Fibroblast of skin of back (primary cell): ENCODE data around the gene MT1G.
"Not testable (repeated sequence)": the region's sequence is repeated elsewhere in the genome, so short reads cannot be mapped to it uniquely, and the experiment has no call there.

Source experiments
- DNase-seq: peaks from one replicate; pipeline ENCODE4 v3.0.0-alpha.2; 2013

Gene MT1G

DNA sequence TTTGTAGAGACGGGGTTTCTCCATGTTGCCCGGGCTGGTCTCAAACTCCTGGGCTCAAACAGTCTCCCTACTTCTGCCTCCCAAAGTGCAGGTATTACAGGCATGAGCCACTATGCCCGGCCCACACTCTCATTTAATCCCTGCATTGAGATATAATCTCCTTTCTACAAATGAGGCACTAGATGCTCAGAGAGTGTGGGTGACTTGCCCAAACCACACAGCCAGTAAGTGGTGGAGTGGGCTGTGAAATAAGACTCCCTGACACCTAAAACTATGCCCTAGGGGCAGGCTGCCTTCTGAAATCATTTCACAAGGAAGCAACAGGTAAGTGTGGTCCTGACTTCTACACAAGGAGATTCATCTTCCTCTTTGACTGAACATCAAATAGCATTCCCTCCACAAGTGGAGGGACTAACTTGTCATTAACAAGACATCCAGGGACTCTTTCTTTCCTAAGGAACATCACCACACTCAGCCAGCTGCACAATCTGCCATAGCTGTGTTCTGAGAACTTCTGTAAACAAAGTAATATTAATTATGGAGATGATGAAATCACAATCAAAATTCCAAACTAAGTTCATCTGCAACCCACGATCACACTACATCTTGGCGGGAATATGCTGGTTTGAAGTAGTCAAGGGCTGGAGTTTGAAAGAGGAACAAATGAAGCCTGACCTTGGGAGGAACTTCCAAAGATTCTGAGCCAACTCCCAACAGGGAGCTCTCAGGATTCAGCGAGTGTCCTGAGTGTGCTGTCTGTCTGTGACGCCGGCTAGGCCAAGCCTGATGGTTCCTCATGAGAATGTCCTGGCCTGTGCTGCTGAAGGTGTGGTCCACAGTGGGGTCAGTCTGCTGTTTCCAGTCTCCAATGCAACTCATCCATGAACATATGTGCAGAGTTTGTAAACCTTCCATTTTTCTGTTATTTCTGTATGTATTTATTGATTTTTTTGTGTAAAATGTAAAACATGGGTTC, 2.3 kb downstream of the MT1G start:
- not testable (repeated sequence) for DNase-seq

GRCh38 chr16:56664506-56664905, 3.4 kb downstream of the MT1G start:
- no peak for DNase-seq

DNA sequence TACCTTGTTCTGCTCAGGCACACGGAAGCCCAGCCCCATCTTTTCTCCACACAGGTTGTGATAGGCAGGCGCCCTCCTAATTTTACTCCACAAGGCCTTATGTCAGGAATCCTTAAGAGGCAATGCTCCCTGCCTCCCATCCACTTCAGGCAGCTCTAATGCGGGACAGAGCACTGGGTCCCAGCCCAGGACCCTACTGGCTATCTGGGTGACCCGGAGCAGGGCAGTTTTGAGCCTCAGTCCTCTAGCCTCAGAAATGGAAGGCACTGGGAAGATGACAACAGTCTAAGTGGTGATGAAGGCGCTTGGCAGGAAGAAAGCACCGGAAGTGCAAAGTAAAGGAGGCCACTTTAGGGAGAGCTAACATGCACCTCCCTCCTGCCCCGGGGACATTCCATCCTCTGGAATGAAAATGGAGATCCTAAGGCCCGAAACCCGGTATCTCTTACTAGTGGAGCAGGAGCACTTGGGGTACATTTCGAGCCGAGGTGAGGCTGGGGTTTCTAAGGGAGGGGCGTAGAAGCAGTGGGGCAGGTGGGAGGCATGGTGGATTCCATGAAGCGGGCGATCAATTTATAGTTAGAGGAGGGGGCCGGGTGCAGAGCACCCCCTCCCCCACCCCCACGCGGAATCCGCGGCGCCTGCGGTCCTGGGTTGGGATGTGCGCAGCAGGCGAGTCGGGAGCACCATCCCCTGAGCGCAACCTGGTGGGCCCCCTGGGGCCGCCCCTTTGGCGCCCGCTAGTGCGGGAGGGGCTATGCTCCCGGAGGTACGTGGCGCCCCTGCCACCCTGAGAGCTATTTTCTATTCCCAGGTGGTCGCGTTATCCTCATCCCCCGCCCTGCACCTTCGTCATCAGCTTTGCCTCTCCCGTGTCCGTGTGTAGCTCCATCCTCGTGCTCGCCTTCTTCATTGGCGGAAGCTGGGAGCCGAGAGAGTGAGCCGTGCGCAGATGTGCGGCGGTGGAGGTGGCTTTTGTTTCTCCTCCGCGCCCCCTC, 5.2 kb downstream of the MT1G start:
- no peak for DNase-seq

DNA sequence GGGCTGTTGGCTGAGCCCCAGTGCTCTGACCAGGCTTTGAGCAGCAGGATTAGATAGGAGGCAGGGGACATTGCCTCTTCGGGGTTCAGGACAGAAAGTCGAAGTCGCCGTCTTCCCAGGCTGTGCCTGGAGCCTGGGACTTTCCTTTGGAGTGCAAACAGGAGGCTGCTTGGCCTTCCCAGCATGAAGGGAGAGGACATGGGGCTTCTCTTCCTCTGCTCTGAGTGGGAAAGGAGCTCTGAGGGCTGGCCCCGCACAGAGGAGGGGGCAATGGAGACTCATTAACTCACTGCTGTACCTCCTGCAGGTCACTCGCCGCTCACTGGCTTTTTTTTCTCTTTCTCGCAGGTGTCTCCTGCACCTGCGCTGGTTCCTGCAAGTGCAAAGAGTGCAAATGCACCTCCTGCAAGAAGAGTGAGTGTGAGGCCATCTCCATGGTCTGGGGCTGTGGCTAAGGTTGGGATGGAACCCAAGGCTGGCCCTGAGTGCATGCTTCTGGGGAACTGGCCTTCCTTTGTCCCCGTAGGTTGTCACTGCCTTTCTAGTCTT, 9.5 kb downstream of the MT1G start:
- DNase-seq: no peak

DNA sequence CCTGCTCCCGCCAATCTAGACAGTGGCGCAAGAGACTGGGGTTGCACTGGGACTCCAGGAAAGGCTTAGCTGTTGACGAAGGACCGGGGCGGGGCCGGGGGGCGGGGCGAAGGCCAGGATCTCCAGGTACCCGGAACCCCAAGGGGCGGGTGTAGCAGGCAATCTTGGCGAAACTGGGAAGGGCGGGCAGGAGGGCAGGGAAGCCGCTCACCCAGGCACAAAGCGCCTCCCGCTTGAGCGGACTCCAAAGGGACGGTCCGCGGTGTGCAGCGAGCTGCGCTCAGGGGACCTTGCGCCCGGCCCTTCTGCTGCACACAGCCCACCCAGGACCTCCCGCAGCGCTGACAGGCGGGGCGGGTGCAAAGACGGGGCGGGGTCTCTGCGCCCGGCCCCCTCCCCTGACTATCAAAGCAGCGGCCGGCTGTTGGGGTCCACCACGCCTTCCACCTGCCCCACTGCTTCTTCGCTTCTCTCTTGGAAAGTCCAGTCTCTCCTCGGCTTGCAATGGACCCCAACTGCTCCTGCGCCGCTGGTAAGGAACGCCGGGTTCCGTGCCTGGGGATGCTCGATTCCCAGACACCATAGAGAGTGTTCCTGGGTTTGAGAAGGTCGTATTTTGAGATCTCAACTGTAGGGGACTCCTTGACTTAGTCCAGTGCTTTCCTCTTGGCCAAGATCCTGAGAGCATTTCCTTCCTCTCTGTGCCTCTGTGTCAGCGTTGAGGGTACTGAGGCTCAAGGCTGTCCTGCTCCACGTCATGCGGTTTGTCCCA, 10.1 kb downstream of the MT1G start, which contains the start of gene MT1F:
Gene MT1F, plus strand, starts transcription at position 405 of the 772 bp plus-strand sequence. Its CDS starts 100 bp downstream, at position 505.
- peak; percentile 31 for DNase-seq

DNA sequence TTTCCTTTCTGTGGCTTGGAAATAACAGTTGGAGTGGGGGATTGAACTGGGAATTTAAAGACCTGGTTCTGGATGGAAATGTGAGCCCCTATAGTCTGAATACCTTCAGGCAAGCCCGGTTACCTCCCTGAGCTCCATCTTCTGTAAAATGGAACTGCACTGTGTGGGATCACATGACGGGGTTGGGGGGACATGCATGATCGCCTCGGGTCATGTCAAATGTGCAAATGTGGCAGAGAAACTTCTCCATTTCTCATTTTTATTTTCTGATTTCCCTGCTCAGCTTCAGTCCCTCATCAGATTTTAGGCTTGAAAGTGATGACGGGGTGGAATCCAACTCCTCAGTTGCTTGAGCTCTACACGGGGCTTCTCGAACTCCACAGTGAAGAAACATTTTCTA, 14.6 kb downstream of the MT1G start:
- DNase-seq: no peak

GRCh38 chr16:56652600-56652999, 15.3 kb downstream of the MT1G start:
- DNase-seq: no peak

- no peak for DNase-seq
Measured at GRCh38 chr16:56651586-56651985, 16.3 kb downstream of the MT1G start, which contains the start of gene MT1B. TSS of gene MT1B (plus strand) at chr16:56651886. CDS start at chr16:56651954, 68 bp downstream.

- no peak for DNase-seq
Measured at GRCh38 chr16:56649820-56650219, 18.0 kb downstream of the MT1G start.

DNA sequence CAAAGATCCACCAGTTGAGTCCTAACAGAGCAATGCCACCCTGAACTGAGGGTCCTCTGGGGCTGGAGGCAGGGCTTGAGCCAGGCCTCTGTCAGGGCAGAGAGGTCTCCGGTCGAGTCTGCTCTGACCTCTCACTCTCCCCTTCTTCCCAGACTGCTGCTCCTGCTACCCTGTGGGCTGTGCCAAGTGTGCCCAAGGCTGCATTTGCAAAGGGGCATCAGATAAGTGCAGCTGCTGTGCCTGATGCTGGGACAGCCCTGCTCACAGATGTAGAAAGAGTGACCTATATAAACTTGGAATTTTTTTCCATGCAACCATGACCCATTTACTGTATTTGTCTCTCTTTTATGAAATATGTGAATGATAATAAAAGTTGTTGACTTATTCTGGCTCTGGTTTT, 18.6 kb downstream of the MT1G start:
- no peak for DNase-seq

GRCh38 chr16:56647641-56648431, 20.0 kb downstream of the MT1G start:
- DNase-seq: no peak

GRCh38 chr16:56645838-56646237, 22.0 kb downstream of the MT1G start:
- DNase-seq: no peak

- no peak for DNase-seq
Measured at GRCh38 chr16:56645311-56645710, 22.6 kb downstream of the MT1G start.

- no peak for DNase-seq
Measured at GRCh38 chr16:56643833-56644232, 24.0 kb downstream of the MT1G start.

- DNase-seq: peak; percentile 35
Measured at GRCh38 chr16:56643080-56643778, 24.6 kb downstream of the MT1G start.

DNA sequence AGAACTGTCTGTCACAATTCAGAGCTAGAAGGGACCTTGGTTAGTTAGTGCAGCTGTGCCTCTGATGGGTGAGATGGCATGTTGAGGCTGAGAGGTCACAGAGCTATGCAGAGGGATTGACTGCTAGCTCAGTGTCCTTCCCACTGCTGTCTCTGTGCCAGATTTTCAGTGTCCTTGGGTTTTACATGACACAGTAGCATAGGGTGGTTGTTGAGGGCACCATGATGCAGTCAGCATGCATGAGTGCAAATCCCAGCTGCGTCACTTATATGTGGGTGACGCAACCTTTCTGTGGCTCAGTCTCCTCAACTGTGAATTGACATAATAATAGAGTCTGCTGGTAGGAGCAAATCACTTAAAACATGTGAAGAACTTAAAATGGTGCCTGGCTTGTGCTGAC, 26.7 kb downstream of the MT1G start:
- no peak for DNase-seq

- no peak for DNase-seq
Measured at GRCh38 chr16:56640076-56640475, 27.8 kb downstream of the MT1G start.

DNA sequence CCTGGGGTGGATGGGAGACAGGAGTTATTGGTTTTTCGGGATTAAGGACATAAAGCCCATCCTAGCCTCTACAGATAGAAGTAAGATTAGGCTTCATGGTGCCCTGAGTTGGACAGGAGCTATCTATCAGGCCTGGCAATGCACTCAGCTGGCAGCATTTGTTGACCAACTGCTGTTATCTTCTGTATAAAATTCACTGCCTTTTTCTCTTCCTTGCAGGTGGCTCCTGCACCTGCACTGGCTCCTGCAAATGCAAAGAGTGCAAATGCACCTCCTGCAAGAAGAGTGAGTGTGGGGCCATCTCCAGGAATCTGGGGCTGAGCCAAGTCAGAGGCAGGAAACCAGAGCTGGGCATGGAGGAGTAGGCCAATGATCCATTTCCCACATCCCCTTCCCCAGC, 28.8 kb downstream of the MT1G start:
- DNase-seq: no peak

DNA sequence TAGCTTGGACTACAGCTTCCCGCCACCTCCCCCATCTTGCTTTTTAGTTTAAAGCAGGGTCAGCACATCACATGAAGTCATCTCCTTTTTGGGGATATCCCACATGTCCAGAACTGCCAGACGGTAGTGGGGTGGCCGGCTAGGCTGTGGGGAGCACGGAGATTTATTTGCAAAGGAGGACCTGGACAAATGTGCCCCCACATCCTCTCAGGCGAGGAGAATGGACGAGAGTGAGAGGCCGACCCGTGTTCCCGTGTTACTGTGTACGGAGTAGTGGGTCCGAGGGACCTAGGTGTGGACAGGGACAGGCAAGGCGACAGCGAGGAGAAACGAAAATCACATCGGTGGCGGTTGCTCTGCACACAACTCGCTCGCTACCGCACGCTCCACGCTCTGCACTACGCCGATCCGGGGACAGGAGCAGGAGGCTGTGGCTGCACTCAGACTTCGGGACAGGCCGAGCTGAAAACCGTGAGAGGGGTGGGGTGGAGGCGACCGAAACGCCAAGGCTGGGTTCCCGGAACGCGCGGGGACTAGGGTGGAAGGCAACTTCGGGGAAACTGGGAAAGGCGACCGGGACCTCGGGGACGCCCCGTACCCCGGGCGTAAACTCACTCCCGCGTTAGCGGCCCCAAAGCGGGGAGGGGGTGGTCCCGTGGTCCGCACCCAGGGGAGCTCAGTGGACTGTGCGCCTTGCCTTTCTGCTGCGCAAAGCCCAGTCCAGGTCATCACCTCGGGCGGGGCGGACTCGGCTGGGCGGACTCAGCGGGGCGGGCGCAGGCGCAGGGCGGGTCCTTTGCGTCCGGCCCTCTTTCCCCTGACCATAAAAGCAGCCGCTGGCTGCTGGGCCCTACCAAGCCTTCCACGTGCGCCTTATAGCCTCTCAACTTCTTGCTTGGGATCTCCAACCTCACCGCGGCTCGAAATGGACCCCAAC, 29.8 kb downstream of the MT1G start, which contains the start of gene MT1A:
Gene MT1A, plus strand, starts transcription at position 853 of the 937 bp plus-strand sequence. Its CDS starts 73 bp downstream, at position 926.
- DNase-seq: no peak
